ENCODE results near the gene NPR2.

The NPR2 gene

GRCh38 chr9:35763181-35763580, 28.2 kb upstream of the NPR2 start:
- DNase-seq (ENCODE audit: low read depth in 2 of 3, low spot score in 1 of 3): no peak

- DNase-seq (ENCODE audit: low read depth in 2 of 3, low spot score in 1 of 3): no peak
Observed at GRCh38 chr9:35763803-35764202, 27.6 kb upstream of the NPR2 start.

- no peak for DNase-seq (ENCODE audit: low read depth in 2 of 3, low spot score in 1 of 3)
Observed at GRCh38 chr9:35766997-35767396, 24.4 kb upstream of the NPR2 start.

GRCh38 chr9:35767458-35767857, 23.9 kb upstream of the NPR2 start:
- DNase-seq (ENCODE audit: low read depth in 2 of 3, low spot score in 1 of 3): no peak

- no peak for DNase-seq (ENCODE audit: low read depth in 2 of 3, low spot score in 1 of 3)
Observed at GRCh38 chr9:35769763-35770162, 21.6 kb upstream of the NPR2 start.

GRCh38 chr9:35771075-35771433, 20.3 kb upstream of the NPR2 start:
- no peak for DNase-seq (ENCODE audit: low read depth in 2 of 3, low spot score in 1 of 3)

- no peak for DNase-seq (ENCODE audit: low read depth in 2 of 3, low spot score in 1 of 3)
Observed at GRCh38 chr9:35771534-35771933, 19.9 kb upstream of the NPR2 start.

GRCh38 chr9:35771943-35772342, 19.4 kb upstream of the NPR2 start:
- no peak for DNase-seq (ENCODE audit: low read depth in 2 of 3, low spot score in 1 of 3)

- no peak for DNase-seq (ENCODE audit: low read depth in 2 of 3, low spot score in 1 of 3)
Observed at GRCh38 chr9:35774907-35775635, 16.3 kb upstream of the NPR2 start.

GRCh38 chr9:35776018-35776417, 15.4 kb upstream of the NPR2 start:
- DNase-seq (ENCODE audit: low read depth in 2 of 3, low spot score in 1 of 3): no peak

GRCh38 chr9:35778496-35778895, 12.9 kb upstream of the NPR2 start:
- no peak for DNase-seq (ENCODE audit: low read depth in 2 of 3, low spot score in 1 of 3)

GRCh38 chr9:35781066-35781465, 10.3 kb upstream of the NPR2 start:
- DNase-seq (ENCODE audit: low read depth in 2 of 3, low spot score in 1 of 3): no peak

- DNase-seq (ENCODE audit: low read depth in 2 of 3, low spot score in 1 of 3): no peak
Observed at GRCh38 chr9:35783418-35783817, 8.0 kb upstream of the NPR2 start.

GRCh38 chr9:35789541-35789940, 1.9 kb upstream of the NPR2 start:
- no peak for DNase-seq (ENCODE audit: low read depth in 2 of 3, low spot score in 1 of 3)

GRCh38 chr9:35790025-35790384, 1.4 kb upstream of the NPR2 start:
- no peak for DNase-seq (ENCODE audit: low read depth in 2 of 3, low spot score in 1 of 3)

GRCh38 chr9:35790385-35791296, 750 bp upstream of the NPR2 start:
- DNase-seq (ENCODE audit: low read depth in 2 of 3, low spot score in 1 of 3): peak; percentile 14 to 53 (median 28)

GRCh38 chr9:35792024-35792813, 828 bp downstream of the NPR2 start:
- DNase-seq (ENCODE audit: low read depth in 2 of 3, low spot score in 1 of 3): no peak

GRCh38 chr9:35792826-35793225, 1.4 kb downstream of the NPR2 start:
- DNase-seq (ENCODE audit: low read depth in 2 of 3, low spot score in 1 of 3): no peak

GRCh38 chr9:35793461-35793860, 2.1 kb downstream of the NPR2 start:
- DNase-seq (ENCODE audit: low read depth in 2 of 3, low spot score in 1 of 3): no peak

GRCh38 chr9:35795695-35796094, 4.3 kb downstream of the NPR2 start:
- no peak for DNase-seq (ENCODE audit: low read depth in 2 of 3, low spot score in 1 of 3)

- no peak for DNase-seq (ENCODE audit: low read depth in 2 of 3, low spot score in 1 of 3)
Observed at GRCh38 chr9:35797311-35798109, 6.1 kb downstream of the NPR2 start.

Data from stimulated activated CD4-positive, alpha-beta T cell treated with anti-CD3 and anti-CD28 coated beads, Interleukin-12 subunit alpha, Interleukin-12 subunit beta, amount 100 ng/mL, for 48 hours (primary cell).